ENCODE measurements around the gene CACHD1.

CACHD1 gene

DNA sequence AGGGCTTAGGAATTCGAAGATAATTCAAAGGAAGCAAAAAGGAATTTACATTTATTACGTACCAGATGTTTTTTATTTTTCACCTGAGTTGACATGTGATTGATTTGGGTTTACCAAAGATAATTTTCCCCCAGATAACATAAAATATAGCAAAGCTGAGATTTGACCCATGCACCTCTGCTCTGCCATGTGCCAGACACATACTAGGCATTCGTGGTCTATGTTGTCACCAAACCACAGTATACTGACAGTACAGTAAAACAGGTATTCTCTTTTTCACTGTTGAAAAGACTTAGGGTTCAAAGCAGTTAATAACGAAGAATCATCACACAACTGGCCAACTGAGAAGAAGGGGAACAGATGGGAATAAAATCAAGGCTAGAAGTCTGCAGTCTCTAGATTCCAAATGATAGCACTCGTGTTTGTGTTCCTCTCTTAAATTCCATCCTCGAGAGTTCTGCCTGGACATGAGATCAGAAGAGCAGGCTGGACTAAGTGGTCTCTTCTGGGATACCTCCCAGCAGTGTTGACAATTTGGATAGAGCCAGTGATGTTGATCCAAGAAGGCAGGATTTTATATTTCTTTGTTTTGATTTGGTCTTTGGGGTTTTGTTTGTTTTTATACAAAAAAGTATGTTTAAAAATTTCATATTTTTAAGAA is 189.7 kb downstream of the CACHD1 start:
- Histone ChIP-seq H3K4ac (ENCODE audit: low read depth, low read length) (no peak overlapping the region), H3K4me1 (ENCODE audit: control insufficient read depth, low read depth, low read length) (no peaks in the 10 kb centered on the region), H4K8ac (ENCODE audit: low read depth, low read length) (no peak overlapping the region), H3K4me3 (ENCODE audit: low read length) (no peak overlapping the region), H3K79me2 (ENCODE audit: control insufficient read depth, insufficient read depth, low read length) (no peaks in the 10 kb centered on the region), H3K56ac (ENCODE audit: low read length) (no peak overlapping the region), H2BK15ac (replicated peaks; ENCODE audit: low read depth) (no peak overlapping the region), H3K9ac (ENCODE audit: low read length) (no peak overlapping the region), H3K27me3 (ENCODE audit: insufficient read depth, low read length, poor library complexity) (no peaks in the 10 kb centered on the region), H2BK120ac (ENCODE audit: low read depth, low read length) (no peak overlapping the region), H4K5ac (ENCODE audit: low read length) (no peak overlapping the region), H3K27ac (ENCODE audit: low read depth, low read length) (no peak overlapping the region), H3K18ac (ENCODE audit: low read length) (no peak overlapping the region), H3K4me2 (ENCODE audit: low read length) (no peak overlapping the region), H3K23ac (ENCODE audit: low read length) (no peak overlapping the region), H3K36me3 (ENCODE audit: control insufficient read depth, insufficient read depth, low read length) (peaks cover 7% of the 10 kb centered on the region), H2AK5ac (ENCODE audit: low read length) (no peak overlapping the region), H2BK5ac (ENCODE audit: low read length) (no peak overlapping the region), H3K79me1 (ENCODE audit: low read length) (no peaks in the 10 kb centered on the region)
- no CpG with 5 or more reads among the region's 6 CpGs for WGBS (ENCODE audit: extremely low coverage, insufficient coverage, low lambda C conversion rate)
- DNase-seq: no peak

DNA sequence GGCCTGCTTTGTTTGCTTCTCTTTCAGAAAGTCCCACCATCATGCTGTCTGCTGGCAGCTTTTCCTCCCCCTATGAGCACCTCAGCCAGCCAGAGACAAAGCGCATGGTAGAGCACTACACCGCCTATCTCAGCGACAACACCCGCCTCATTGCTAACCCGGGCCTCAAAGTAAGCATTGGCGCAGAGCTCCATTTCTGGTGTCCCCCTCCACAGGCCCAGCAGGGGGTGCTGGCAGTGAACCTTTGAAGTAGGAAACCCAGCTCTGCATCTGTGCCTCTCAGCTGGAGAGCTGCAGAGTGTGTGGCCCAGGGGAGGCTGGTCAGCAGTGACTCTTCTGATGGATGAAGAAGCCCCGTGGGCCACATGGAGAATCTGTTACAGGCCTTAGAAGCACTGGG is 193.7 kb downstream of the CACHD1 start:
- Histone ChIP-seq H3K4me2 (ENCODE audit: low read length) (no peak overlapping the region), H2BK5ac (ENCODE audit: low read length) (no peak overlapping the region), H2BK15ac (replicated peaks; ENCODE audit: low read depth) (no peak overlapping the region), H3K9ac (ENCODE audit: low read length) (no peak overlapping the region), H3K18ac (ENCODE audit: low read length) (no peak overlapping the region), H3K4me1 (ENCODE audit: control insufficient read depth, low read depth, low read length) (no peaks in the 10 kb centered on the region), H3K27ac (ENCODE audit: low read depth, low read length) (no peak overlapping the region), H3K36me3 (ENCODE audit: control insufficient read depth, insufficient read depth, low read length) (peaks cover 6% of the 10 kb centered on the region), H3K79me2 (ENCODE audit: control insufficient read depth, insufficient read depth, low read length) (no peaks in the 10 kb centered on the region), H3K4me3 (ENCODE audit: low read length) (no peak overlapping the region), H3K27me3 (ENCODE audit: insufficient read depth, low read length, poor library complexity) (no peaks in the 10 kb centered on the region), H2AK5ac (ENCODE audit: low read length) (no peak overlapping the region), H3K79me1 (ENCODE audit: low read length) (no peaks in the 10 kb centered on the region), H4K8ac (ENCODE audit: low read depth, low read length) (no peak overlapping the region), H3K23ac (ENCODE audit: low read length) (no peak overlapping the region), H2BK120ac (ENCODE audit: low read depth, low read length) (no peak overlapping the region), H4K5ac (ENCODE audit: low read length) (no peak overlapping the region), H3K4ac (ENCODE audit: low read depth, low read length) (no peak overlapping the region), H3K56ac (ENCODE audit: low read length) (no peak overlapping the region)
- WGBS (ENCODE audit: extremely low coverage, insufficient coverage, low lambda C conversion rate): no CpG with 5 or more reads among the region's 7 CpGs
- peak; percentile 66 for DNase-seq

DNA sequence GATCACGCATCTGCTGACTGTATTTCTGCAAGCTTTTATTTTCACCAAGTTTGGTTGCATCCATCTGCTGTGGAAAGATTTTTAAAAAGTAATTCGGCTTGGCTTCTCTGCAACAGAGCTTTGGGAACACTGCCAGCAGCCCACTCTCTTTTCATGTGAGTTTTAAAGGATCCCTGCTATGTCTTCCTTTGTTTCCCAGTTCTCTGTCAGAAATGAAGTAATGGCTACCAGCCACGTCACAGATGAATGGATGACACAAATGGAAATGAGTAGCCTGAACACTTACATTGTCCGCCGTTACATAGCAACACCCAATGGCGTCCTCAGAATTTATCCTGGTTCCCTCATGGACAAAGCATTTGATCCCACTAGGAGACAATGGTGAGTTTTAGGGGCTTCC is 194.4 kb downstream of the CACHD1 start:
- Histone ChIP-seq H3K4ac (ENCODE audit: low read depth, low read length) (no peak overlapping the region), H4K8ac (ENCODE audit: low read depth, low read length) (no peak overlapping the region), H3K4me2 (ENCODE audit: low read length) (no peak overlapping the region), H2BK5ac (ENCODE audit: low read length) (no peak overlapping the region), H2BK120ac (ENCODE audit: low read depth, low read length) (no peak overlapping the region), H3K36me3 (ENCODE audit: control insufficient read depth, insufficient read depth, low read length) (peaks cover 4% of the 10 kb centered on the region), H3K23ac (ENCODE audit: low read length) (no peak overlapping the region), H3K4me1 (ENCODE audit: control insufficient read depth, low read depth, low read length) (no peaks in the 10 kb centered on the region), H3K56ac (ENCODE audit: low read length) (no peak overlapping the region), H3K9ac (ENCODE audit: low read length) (no peak overlapping the region), H2BK15ac (replicated peaks; ENCODE audit: low read depth) (no peak overlapping the region), H3K4me3 (ENCODE audit: low read length) (no peak overlapping the region), H3K18ac (ENCODE audit: low read length) (no peak overlapping the region), H4K5ac (ENCODE audit: low read length) (no peak overlapping the region), H3K79me2 (ENCODE audit: control insufficient read depth, insufficient read depth, low read length) (no peaks in the 10 kb centered on the region), H3K27ac (ENCODE audit: low read depth, low read length) (no peak overlapping the region), H3K27me3 (ENCODE audit: insufficient read depth, low read length, poor library complexity) (no peaks in the 10 kb centered on the region), H2AK5ac (ENCODE audit: low read length) (no peak overlapping the region), H3K79me1 (ENCODE audit: low read length) (no peaks in the 10 kb centered on the region)
- no peak for DNase-seq
- WGBS (ENCODE audit: extremely low coverage, insufficient coverage, low lambda C conversion rate): no CpG with 5 or more reads among the region's 6 CpGs

DNA sequence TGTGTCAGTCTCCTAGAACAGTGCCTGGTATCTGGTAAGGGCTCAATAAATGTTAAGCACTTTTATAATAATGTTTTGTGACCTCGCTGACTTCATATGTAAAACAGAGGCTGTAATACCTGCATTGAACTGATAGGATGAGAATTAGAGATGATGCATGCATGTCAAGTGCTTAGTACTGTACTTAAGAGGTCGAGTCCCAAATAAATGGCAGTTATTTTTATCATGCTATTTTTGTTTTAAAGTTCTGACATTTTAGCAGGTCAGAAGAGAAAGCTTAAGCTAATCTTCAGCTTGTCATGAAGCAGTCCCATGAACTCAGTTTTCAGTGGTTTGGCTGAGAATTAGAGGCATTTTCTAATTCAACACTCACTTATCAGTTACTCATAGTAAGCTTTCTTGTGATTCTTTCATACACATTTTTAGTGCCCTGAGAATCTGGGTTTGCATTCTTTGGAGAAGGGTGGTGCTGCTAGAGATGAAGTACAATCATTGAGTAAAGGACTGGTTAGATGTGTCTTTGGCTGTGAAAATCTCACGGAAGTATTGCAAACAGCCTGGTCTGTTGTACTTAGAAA is 199.3 kb downstream of the CACHD1 start:
- no peak for DNase-seq
- H3K4ac ChIP-seq (ENCODE audit: low read depth, low read length): no peak overlapping the region
- no peak overlapping the region for H4K5ac ChIP-seq (ENCODE audit: low read length)
- H3K56ac ChIP-seq (ENCODE audit: low read length): no peak overlapping the region
- no peak overlapping the region for H2AK5ac ChIP-seq (ENCODE audit: low read length)
- H3K18ac ChIP-seq (ENCODE audit: low read length): no peak overlapping the region
- H2BK15ac ChIP-seq (replicated peaks; ENCODE audit: low read depth): no peak overlapping the region
- WGBS (ENCODE audit: extremely low coverage, insufficient coverage, low lambda C conversion rate): no CpG with 5 or more reads among the region's 3 CpGs
- H3K9ac ChIP-seq (ENCODE audit: low read length): no peak overlapping the region
- H3K27ac ChIP-seq (ENCODE audit: low read depth, low read length): no peak overlapping the region
- no peaks in the 10 kb centered on the region for H3K79me1 ChIP-seq (ENCODE audit: low read length)
- no peak overlapping the region for H3K4me3 ChIP-seq (ENCODE audit: low read length)
- H3K4me2 ChIP-seq (ENCODE audit: low read length): no peak overlapping the region
- no peak overlapping the region for H2BK5ac ChIP-seq (ENCODE audit: low read length)
- no peak overlapping the region for H3K23ac ChIP-seq (ENCODE audit: low read length)
- peaks cover 2% of the 10 kb centered on the region for H3K36me3 ChIP-seq (ENCODE audit: control insufficient read depth, insufficient read depth, low read length)
- no peaks in the 10 kb centered on the region for H3K4me1 ChIP-seq (ENCODE audit: control insufficient read depth, low read depth, low read length)
- H4K8ac ChIP-seq (ENCODE audit: low read depth, low read length): no peak overlapping the region
- H3K79me2 ChIP-seq (ENCODE audit: control insufficient read depth, insufficient read depth, low read length): no peaks in the 10 kb centered on the region
- H3K27me3 ChIP-seq (ENCODE audit: insufficient read depth, low read length, poor library complexity): no peaks in the 10 kb centered on the region
- H2BK120ac ChIP-seq (ENCODE audit: low read depth, low read length): no peak overlapping the region

DNA sequence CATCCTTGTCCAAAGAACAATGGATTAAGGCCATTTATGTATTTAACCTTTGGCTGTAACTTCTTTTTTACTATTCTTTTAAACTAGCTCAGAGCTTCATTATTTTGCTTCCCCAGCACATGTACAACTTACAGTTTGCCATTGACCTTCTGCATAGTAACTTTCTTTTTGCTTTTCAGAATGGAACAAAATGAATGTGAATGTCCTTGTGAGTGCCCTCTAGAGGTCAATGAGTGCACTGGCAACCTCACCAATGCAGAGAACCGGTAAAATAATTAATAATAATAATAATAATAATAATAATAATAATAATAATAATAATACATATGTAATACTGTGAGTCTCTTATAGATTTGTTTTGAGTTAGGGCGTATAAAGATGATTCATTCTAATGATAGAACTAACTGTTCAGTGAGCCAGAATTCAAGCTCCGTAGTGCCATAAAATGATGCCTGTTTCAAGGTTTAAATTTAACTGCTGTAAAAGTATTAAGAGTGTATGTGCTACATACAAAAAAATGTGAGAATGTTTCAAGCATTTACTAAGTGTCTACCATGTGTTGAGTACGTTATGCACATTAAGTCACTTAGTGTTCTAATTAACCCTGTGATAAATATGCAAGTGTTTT is 205.9 kb downstream of the CACHD1 start:
- Histone ChIP-seq H3K9ac (ENCODE audit: low read length) (no peak overlapping the region), H3K4me1 (ENCODE audit: control insufficient read depth, low read depth, low read length) (no peaks in the 10 kb centered on the region), H3K56ac (ENCODE audit: low read length) (no peak overlapping the region), H3K27me3 (ENCODE audit: insufficient read depth, low read length, poor library complexity) (no peaks in the 10 kb centered on the region), H3K23ac (ENCODE audit: low read length) (no peak overlapping the region), H3K4ac (ENCODE audit: low read depth, low read length) (no peak overlapping the region), H2AK5ac (ENCODE audit: low read length) (no peak overlapping the region), H2BK120ac (ENCODE audit: low read depth, low read length) (no peak overlapping the region), H4K5ac (ENCODE audit: low read length) (no peak overlapping the region), H2BK15ac (replicated peaks; ENCODE audit: low read depth) (no peak overlapping the region), H3K27ac (ENCODE audit: low read depth, low read length) (no peak overlapping the region), H3K4me3 (ENCODE audit: low read length) (no peak overlapping the region), H3K36me3 (ENCODE audit: control insufficient read depth, insufficient read depth, low read length) (peaks cover 17% of the 10 kb centered on the region), H3K18ac (ENCODE audit: low read length) (no peak overlapping the region), H3K79me2 (ENCODE audit: control insufficient read depth, insufficient read depth, low read length) (no peaks in the 10 kb centered on the region), H3K79me1 (ENCODE audit: low read length) (no peaks in the 10 kb centered on the region), H3K4me2 (ENCODE audit: low read length) (no peak overlapping the region), H4K8ac (ENCODE audit: low read depth, low read length) (no peak overlapping the region), H2BK5ac (ENCODE audit: low read length) (no peak overlapping the region)
- no CpG with 5 or more reads among the region's 4 CpGs for WGBS (ENCODE audit: extremely low coverage, insufficient coverage, low lambda C conversion rate)
- no peak for DNase-seq
